ENCODE measurements around the gene LRBA.
"Not testable (repeated sequence)": the region's sequence is repeated elsewhere in the genome, so short reads cannot be mapped to it uniquely, and the experiment has no call there.

The LRBA gene

DNA sequence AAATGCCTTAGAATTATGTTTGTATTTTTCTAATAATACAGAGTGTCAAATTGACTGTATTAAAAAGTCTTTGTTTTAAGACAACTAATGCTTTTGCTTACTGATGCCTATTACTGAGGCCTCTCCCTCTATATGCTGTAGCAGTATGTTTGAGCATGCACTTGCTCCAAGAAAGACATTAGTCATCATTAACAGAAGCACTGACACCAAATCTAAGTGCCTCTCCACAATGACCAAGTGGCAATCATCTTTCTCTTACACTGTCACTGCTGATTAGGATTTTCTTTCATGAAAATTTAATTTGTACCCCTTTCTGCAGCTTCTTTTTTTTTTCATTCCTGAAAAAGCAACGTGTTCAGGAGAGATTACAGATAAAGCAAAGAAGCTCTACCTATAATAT lies 444.2 kb downstream of the LRBA start:
- DNase-seq (ENCODE audit: low read depth in 2 of 2, low spot score in 1 of 2) = no peak

DNA sequence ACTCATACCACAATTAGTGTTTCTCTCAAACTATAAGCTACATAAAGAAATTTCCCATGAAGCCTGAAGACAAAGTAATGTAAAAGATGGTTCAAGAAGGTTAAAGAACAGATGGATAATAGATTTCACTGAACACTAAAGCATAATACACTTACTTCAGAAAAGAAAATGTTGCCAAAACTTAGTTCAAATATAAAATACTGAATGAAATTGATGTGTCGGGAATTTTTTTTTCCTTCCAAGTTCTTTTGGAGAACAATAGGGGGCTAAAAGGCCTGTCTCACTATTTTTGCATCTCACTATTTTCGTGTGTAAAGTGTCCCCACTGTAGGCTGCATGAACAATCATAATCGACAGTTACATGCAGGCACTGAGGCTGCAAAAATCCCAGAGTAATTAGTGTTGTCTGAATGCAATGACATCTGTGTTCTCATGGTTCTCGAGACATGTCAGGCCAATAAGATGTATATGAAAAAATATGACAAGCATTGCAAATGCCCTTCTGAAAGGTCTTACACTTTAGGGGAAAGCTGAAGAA lies 445.0 kb downstream of the LRBA start:
- DNase-seq (ENCODE audit: low read depth in 2 of 2, low spot score in 1 of 2) = no peak

DNA sequence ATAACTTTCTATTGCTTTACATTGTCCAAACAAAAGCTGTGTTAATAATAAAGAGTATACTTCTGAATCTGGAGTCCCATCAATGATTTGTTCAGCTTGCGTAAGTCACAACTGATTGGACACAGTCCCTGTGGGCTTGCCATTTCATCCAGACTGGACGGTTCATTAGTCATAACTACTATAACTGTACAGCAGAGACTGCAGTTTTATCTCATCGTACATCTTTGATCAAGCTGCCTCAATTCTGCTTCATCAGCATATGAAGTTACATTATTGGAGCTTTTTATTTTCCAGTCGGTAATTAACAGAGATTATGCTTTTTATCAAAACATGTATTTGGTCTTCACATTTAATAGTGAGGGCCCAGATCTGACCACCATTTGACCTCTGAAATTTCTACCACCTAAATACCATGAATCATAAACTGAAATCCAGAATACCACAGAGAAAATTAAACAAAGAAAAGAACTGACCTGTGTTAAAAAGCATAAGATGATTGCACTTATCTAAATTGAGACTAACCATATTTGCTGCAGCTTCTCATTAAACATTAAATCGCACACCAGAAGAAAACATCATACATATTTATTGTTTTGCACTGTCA lies 445.6 kb downstream of the LRBA start:
- no peak for DNase-seq (ENCODE audit: low read depth in 2 of 2, low spot score in 1 of 2)

DNA sequence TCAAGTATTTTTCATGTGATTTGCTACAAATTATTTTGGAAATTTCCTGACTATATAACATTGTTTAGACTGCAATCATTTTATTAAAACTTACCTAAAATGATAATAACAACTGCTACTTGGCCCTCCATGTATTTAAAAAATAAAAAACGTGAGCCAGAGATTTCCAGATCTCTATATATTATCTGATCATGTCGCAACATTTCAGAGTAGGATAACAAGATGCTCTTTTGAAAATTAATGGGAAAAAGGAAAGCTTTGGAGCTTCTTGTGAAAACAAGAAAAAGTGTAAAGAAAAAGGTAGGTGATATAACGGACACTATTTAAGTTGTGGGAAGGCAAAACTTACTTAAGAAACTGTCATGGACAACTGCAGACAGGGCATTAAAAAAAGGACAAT lies 448.0 kb downstream of the LRBA start:
- no peak for DNase-seq (ENCODE audit: low read depth in 2 of 2, low spot score in 1 of 2)

DNA sequence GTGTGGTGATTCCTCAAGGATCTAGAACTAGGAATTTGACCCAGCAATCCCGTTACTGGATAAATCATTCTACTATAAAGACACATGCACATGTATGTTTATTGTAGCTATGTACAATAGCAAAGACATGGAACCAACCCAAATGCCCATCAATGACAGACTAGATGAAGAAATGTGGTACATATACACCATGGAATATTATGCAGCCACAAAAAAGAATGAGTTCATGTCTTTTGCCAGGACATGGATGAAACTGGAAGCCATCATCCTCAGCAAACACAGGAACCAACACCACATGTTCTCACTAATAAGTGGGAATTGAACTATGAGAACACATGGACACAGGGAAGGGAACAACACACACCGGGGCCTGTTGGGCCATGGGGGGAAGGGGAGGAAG lies 450.1 kb downstream of the LRBA start:
- not testable (repeated sequence) for DNase-seq (ENCODE audit: low read depth in 2 of 2, low spot score in 1 of 2)

DNA sequence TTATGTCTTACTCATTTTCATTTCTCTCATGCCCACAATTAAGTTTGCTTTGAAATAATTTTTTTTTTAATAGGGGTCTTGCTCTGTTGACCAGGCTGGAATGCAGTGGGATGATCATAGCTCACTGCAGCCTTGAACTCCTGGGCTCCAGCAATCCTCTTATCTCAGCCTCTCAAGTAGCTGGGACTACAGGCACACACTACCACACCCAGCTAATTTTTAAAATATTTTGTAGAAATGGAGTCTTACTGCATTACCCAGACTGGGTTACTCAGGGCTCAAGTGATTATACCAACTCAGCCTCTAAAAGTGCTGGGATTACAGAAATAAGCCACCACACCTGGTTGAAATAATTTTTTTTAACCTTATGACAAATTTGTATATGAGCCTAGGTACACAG lies 452.3 kb downstream of the LRBA start:
- no peak for DNase-seq (ENCODE audit: low read depth in 2 of 2, low spot score in 1 of 2)

DNA sequence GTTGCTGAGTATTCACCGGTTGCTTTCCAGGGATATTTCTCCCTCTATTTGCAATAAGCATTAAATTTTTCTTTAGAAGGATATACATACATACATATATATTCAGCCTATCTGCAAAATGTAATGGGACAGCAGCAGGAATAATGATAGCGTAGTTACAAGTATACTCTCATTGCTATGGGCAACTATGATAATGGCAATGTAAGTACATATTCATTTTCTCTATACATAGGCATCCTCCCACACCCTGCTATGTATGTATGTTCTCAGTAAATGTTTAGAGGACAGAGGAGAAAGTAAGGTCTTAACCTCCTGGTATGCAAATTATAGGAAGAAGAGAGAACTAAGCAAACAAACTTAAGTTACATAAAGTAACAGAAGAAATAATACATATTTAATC lies 452.8 kb downstream of the LRBA start:
- DNase-seq (ENCODE audit: low read depth in 2 of 2, low spot score in 1 of 2) = no peak

DNA sequence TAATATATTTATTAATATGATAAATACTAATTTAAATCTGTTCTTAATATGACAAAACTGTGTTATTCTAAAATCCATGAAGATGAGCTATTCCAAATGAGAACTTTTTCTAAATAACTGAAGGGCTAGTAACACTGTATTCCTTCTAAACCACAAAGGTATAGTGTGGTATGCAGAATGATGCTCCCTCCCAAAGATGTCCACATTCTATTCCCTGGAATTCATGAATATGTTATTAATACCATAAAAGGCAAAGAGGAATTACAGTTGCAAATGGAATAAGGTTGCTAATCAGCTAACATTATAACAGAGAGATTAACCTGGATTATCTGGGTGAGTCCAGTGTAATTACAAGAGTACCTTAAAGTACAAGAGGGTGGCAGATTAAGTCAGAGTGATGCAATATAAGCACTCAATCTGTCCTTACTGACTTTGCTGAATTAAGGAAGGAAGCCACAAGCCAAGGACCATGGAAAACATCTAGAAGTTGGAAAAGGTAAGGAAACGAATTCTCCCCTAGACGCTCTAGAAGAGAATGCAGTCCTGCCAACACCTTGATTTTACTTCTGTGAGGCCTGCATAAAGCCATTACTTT lies 453.8 kb downstream of the LRBA start:
- DNase-seq (ENCODE audit: low read depth in 2 of 2, low spot score in 1 of 2) = no peak

DNA sequence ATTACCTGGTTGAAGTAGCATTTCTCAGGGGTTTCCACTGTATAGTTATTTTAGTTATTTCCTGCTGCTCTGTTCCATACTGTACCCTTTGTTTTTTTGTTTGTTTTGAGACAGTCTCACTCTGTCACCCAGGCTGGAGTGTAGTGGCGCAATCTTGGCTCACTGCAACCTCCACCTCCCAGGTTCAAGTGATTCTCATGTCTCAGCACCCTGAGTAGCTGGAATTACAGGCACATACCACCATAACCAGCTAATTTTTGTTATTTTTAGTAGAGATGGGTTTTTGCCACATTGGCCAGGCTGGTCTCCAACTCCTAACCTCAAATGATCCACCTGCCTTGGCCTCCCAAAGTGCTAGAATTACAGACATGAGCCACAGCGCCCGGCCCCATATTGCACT lies 457.3 kb downstream of the LRBA start:
- DNase-seq (ENCODE audit: low read depth in 2 of 2, low spot score in 1 of 2) = not testable (repeated sequence)

DNA sequence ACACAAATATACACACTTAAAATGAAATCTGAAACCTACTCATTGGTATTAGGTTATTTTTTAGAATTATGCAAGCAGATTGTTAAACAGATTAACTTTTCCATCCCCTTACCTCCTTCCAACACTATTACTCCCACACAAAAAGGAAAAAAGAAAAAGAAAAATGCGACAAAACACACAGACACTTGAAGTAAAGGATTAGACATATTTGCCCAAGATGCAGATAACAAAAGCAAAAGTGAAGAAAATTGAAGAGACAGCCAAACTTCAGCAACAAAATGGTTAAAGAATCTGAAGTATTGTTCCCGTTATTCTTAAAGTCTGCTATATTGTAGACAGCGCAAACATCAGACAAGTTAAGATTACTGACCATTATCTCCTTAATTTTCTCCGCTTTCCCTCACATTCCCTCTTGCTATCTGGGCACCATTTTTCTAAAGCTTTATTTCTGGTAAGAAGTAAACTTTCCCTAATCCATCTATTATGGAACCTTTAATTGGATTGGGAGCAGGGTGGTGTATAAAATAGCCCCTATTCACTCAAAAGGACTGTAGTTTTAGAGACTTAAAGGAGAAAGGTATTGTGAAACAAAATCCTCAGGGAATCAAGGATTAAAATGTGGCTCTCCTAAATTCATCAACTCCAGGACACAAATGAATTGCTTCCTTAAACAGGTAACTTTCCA lies 467.8 kb downstream of the LRBA start:
- no peak for DNase-seq (ENCODE audit: low read depth in 2 of 2, low spot score in 1 of 2)

DNA sequence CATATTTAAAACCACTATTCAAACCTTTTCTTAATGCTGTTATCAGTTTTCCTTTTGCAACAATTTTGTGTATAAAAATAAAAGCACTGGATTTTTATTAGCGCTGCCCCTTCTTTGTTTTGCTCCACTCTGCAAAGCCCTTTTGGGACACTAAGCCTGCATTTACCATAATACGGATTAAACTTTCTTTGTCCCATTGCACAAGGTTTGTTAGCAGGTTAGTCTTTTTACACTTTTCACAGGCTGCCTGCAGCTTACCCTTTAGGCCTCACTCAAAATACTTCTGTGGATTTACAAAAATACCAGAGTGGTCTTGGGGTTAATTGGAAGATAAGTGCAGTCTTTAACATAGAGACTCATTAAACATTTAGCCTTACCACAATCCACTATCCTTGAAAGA lies 468.8 kb downstream of the LRBA start:
- no peak for DNase-seq (ENCODE audit: low read depth in 2 of 2, low spot score in 1 of 2)

DNA sequence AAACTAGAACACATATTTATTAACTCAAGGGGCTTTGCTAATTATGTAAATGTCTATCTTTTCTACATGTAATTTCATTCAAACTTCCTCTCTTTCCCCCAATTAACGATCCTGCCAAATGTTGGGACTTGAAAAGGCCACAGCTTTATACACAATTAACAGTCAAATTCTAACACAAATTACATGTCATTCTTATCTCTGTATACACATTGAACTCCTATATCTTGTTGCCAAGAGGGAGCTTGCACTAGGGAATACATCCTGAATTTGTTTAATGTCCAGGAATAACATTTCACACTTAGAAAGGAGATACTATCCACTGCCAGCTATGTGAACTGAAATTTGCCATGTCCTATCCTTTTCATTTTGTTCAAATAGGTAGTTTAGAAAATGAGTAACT lies 472.0 kb downstream of the LRBA start:
- DNase-seq (ENCODE audit: low read depth in 2 of 2, low spot score in 1 of 2) = no peak

DNA sequence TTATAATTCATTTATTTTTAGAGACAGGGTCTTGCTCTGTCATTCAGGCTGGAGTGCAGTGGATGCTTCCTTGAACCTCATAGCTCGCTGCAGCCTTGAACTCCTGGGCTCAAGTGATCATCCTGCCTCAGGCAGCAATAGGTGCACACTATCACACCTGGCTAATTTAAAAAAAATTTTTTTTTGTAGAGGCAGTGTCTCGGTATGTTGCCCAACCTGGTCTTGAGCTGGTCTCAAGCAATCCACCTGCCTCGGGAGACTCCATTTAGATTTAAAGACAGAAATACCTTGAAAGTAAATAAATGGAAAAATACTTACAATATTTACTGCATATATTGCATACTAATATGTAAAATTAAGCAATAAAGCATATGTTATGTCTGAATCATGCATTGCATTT lies 473.4 kb downstream of the LRBA start:
- DNase-seq (ENCODE audit: low read depth in 2 of 2, low spot score in 1 of 2) = no peak

DNA sequence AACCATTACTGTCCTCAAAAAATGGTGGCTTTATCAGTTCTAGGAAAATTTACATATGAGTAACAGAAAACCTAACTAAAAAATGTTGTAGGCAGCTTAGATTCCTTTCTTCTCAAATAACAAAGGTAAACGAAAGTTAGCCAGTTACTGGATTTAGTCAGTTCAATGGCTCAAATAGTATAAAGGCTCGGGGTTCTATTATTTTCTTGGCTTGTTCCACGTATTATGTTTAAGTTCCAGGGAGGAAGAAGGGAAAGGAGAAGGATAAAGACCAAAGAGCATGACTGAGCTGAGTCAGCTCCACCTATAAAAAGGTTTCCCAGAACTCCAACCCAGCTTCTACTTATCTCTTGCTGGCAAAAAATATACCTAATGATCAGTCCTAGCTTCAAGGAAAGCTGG lies 474.1 kb downstream of the LRBA start:
- DNase-seq (ENCODE audit: low read depth in 2 of 2, low spot score in 1 of 2) = no peak

DNA sequence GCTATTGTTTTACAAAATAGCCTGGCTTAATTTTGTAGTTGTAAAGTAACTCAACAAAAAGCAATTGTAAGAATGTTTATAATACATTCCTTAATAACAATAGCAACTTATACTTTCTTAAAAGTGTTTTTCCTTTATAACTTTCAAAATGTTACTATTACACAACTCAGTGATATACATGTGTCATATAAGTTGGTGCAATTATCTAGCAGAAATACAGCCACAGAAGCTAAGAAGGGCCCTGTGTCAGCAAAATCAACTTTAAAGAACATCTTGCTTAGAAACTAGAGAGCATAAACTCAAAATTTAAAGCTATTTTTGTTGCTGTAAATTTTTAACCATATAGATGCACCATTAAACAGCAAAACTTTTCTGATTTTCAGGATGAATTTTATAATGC lies 474.5 kb downstream of the LRBA start:
- DNase-seq (ENCODE audit: low read depth in 2 of 2, low spot score in 1 of 2) = no peak

DNA sequence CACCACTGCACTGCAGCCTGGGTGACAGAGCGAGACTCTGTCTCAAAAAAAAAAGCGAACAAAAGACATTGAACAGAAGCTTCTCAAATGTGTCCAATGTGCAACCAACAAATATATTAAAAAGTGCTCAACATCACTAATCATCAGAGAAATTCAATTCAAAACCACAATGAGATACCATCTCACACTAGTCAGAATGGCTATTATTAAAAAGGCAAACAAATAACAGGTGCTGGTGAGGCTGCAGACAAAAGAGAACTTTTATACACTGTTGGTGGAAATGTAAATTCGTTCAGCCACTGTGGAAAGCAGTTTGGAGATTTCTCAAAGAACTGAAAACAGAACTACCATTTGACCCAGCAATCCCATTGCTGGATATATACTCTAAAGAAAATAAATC lies 477.2 kb downstream of the LRBA start:
- DNase-seq (ENCODE audit: low read depth in 2 of 2, low spot score in 1 of 2) = not testable (repeated sequence)

DNA sequence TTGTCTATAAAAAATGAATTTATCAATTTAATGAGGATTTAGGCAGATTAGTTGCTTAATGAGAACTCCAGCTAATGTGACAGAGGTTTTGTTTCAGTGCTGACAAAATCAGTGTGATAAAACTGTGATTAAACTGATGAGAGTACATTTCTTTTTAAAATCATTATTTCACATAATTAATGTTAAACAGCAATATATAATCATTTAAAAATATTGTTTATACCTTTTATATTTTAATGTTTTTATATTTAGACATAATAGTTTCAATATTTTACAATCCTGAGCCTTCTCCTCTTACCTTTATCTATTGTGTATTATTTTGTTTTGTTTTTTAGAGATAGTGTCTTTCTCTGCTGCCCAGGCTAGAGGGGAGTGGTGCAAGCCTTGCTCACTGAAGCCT lies 480.3 kb downstream of the LRBA start:
- DNase-seq (ENCODE audit: low read depth in 2 of 2, low spot score in 1 of 2) = no peak

DNA sequence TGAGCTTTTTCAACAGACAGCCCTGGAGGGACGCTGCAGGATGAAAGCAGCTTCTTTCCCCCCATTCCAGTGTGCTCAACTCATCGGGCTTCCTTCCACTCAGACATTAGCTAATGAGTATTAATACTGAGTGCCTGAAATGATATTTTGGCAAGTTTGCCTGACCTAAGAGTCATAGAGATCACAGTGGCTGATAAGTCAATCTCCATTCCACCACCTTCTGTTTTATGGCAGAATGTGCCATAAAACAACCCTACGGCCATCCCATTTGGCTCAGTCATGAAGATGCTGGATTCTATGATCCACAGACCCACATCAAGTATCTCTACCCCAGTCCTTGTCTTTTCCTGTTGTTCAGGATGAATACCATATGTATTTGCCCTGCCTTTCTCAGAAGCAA lies 481.4 kb downstream of the LRBA start:
- DNase-seq (ENCODE audit: low read depth in 2 of 2, low spot score in 1 of 2) = no peak

DNA sequence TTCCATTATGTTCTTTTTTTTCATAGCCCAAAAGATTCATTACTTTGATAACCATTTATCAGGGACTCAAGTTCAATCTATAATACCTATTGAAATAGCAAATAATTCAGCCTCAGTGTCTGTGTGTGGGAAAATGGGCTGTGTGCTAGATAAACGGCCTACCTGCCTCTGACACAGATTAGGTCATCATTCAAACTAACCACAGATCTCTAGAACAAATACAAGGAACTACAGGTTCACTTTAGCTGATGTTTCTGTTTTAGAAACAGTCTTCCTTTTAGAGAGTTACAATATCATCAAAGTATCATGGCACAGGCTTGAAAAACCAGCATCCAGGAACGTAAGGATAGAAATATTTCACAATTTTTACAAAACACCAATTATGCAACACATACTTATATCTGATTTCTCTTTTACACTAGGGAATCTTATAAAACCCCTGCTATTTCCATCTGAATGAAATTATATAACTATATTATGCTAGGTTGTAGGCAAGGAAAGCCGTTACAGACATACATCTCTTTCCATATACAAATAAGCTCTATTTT lies 489.7 kb downstream of the LRBA start:
- DNase-seq (ENCODE audit: low read depth in 2 of 2, low spot score in 1 of 2) = no peak

DNA sequence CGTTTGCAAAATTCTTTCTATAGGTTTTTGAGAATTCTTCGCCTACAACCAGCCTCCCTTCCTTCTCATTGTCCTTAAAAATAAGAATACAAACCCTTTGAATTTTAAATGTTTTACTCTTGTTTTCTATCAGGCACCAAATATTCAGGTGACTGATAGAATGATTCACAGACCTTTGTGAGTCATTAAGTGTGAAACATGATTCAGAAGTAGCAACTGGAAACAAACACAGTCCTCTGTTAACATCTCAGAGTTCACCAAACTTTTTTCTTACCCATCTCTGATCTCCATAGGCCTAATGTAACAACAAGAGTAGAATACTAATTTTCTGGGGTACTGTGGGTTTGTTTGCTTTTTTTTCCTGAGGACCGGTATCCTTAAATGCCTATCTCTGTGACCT lies 496.5 kb downstream of the LRBA start:
- no peak for DNase-seq (ENCODE audit: low read depth in 2 of 2, low spot score in 1 of 2)

DNA sequence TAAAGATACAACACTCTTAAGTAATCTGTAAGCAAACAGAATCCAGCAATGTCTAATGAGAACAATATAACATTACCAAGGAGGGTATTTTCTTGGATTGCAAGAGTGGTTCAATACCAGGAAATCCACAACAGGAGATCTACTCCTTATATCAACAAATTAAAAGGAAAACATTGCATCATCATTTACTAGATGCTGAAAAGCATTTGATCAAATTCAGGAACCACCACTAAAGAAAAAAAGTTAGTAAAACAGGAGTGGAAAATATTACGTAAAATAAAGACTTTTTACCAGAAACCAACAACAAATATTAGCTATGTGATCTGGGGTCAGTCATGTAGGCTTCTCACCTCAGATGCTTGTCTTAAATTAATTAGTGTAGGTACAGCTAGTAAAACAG lies 499.9 kb downstream of the LRBA start:
- DNase-seq (ENCODE audit: low read depth in 2 of 2, low spot score in 1 of 2) = no peak

DNA sequence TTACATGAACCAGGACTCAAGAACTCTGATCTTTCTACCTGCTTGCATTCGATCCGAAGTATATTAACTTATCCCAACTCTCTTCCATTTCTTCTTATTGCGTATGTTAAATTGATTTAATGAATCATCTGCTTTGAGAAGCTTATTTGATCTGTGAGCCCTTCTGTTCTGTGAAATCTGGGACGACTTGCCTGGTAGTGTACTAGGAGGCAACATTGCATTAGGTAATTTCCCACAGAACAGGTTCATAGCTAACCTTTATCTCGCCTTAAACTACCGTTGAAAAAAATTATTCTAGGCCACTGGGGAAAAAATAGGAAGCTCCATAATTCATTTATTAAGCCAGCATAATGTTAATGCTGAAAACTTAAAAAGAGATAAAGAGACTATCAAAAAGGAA lies 500.4 kb downstream of the LRBA start:
- no peak for DNase-seq (ENCODE audit: low read depth in 2 of 2, low spot score in 1 of 2)
